SK-N-MC (cell line): Measurements from ENCODE around the gene NEGR1.

Experiments
- EZH2 ChIP-seq: fragments of 200-600 bp; sonication (generic); IDR thresholded peaks from one replicate; pipeline ENCODE4 v1.6.1; 2017; ENCODE audit warnings: antibody characterized with exemption
- POLR2AphosphoS5 ChIP-seq: IDR thresholded peaks from 2 replicates; pipeline ENCODE4 v1.6.1; 2012; ENCODE audit warnings: mild to moderate bottlenecking, low read depth, low read length, borderline replicate concordance

- TF ChIP-seq EZH2: no peak
- no peak for TF ChIP-seq POLR2AphosphoS5
Measured at GRCh38 chr1:71473331-71473730, 809.0 kb downstream of the NEGR1 start.
